ENCODE measurements around the gene EXOSC6. TPM values are rescaled to one million over a fixed set of nuclear protein-coding genes. Genes with fewer than 3 reads are reported as not detected.
"Not testable (repeated sequence)": the region's sequence is repeated elsewhere in the genome, so short reads cannot be mapped to it uniquely, and the experiment has no call there.

EXOSC6 gene
- total RNA-seq, 1 donor from 2014 or later = 29.1 TPM

- H3K27me3 Mint-ChIP-seq; H3K36me3 Mint-ChIP-seq (ENCODE audit: insufficient read depth); H3K9me3 Mint-ChIP-seq (ENCODE audit: low read depth); H3K27ac Mint-ChIP-seq; H3K4me1 Mint-ChIP-seq (ENCODE audit: low read depth); DNase-seq (ENCODE audit: low spot score, unreplicated experiment); H3K4me3 Mint-ChIP-seq (ENCODE audit: low read depth): not testable (repeated sequence)
Measured at GRCh38 chr16:70197611-70198010, 54.1 kb downstream of the EXOSC6 start.

Other genes with a start within 250 kb of the EXOSC6 start
- gene PDPR, start 137.6 kb downstream of the EXOSC6 start, total RNA-seq = 26.4 and 28.4 TPM in 2 replicates
- gene CLEC18C, start 78.2 kb downstream of the EXOSC6 start, total RNA-seq = 0.17 TPM in 1 of 2 replicates, not detected in the other
- 113 and 114 TPM in 2 replicates for gene AARS1, start 37.6 kb upstream of the EXOSC6 start, total RNA-seq
- 36.4 and 38.3 TPM in 2 replicates for gene DDX19B, start 47.2 kb upstream of the EXOSC6 start, total RNA-seq
- 46.7 and 49.6 TPM in 2 replicates for gene DDX19A, start 95.0 kb upstream of the EXOSC6 start, total RNA-seq
- 29.2 and 37.8 TPM in 2 replicates for gene ST3GAL2, start 187.2 kb upstream of the EXOSC6 start, total RNA-seq
- gene FCSK, start 202.7 kb upstream of the EXOSC6 start, total RNA-seq = 18.8 and 21.1 TPM in 2 replicates

Data from progenitor cell of endocrine pancreas (in vitro differentiated cells).